Effector CD8-positive, alpha-beta T cell (primary cell): ENCODE measurements around the gene DEFB113.

Experiments
- DNase-seq: peaks from one replicate; lab custom pipeline; 2025; lab: John Stamatoyannopoulos, UW

The DEFB113 gene

GRCh38 chr6:49937017-49937416 is 32.4 kb downstream of the DEFB113 start:
- DNase-seq = no peak

GRCh38 chr6:49935387-49935786 is 34.0 kb downstream of the DEFB113 start:
- DNase-seq = no peak

- no peak for DNase-seq
These were observed 34.7 kb downstream of the DEFB113 start for GRCh38 chr6:49934770-49935169.

GRCh38 chr6:49933526-49933925 is 35.9 kb downstream of the DEFB113 start:
- no peak for DNase-seq

- DNase-seq = no peak
These were observed 40.1 kb downstream of the DEFB113 start for GRCh38 chr6:49929340-49929739.

GRCh38 chr6:49923826-49924225 is 45.6 kb downstream of the DEFB113 start:
- no peak for DNase-seq

GRCh38 chr6:49919935-49920644 is 49.3 kb downstream of the DEFB113 start:
- no peak for DNase-seq

- DNase-seq = no peak
These were observed 50.2 kb downstream of the DEFB113 start for GRCh38 chr6:49919261-49919660.

- DNase-seq = no peak
These were observed 50.6 kb downstream of the DEFB113 start for GRCh38 chr6:49918787-49919186.
